HG03575 (cell line): Measurements from ENCODE around the gene CCDC192.
"Not testable (repeated sequence)": the region's sequence is repeated elsewhere in the genome, so short reads cannot be mapped to it uniquely, and the experiment has no call there.

ENCODE experiments used
- ATAC-seq: cut with Tn5 transposase; IDR thresholded peaks from one replicate; pipeline ENCODE4 v1.9.1; 2021; ENCODE audit not compliant: unreplicated experiment, insufficient number of reproducible peaks, low FRiP score; ENCODE audit errors: extremely low read depth

Gene CCDC192

DNA sequence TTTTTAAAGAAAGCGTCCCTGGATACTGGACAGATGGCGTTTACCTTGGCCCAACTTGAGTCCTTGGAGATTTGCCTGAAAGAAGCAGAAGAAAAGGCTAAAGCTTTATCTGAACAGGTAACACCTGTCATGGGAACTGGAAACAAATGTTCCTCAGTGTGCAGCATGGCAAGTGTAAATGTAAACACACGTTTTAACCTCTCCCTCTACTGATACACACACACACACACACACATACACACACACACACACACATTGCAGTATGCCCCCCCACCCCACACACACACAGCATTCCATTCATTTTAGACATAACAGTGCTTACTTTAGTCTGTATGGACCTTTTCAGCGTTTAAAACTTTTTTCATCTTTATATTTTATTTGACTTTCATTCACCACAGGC, 51.1 kb downstream of the CCDC192 start:
- no peak for ATAC-seq

DNA sequence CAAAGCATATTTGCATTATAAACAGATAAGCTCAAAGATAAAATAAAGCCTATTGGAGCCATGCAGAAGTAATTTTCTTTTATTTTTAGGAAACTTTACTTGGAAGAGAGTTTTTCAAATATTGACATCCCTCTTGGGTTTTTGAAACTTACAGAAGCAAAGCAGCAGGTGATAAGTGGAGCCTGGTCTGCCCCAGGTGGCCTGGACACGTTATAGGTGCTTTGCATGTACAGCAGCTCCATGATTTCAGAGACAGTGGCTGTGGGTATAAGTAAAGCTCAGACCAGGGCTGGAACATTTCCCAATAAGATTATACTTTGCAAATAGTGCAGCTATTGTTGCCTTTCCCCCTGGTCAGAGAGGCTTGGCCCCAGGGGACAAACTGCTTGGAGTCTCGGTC, 51.5 kb downstream of the CCDC192 start:
- ATAC-seq = no peak

DNA sequence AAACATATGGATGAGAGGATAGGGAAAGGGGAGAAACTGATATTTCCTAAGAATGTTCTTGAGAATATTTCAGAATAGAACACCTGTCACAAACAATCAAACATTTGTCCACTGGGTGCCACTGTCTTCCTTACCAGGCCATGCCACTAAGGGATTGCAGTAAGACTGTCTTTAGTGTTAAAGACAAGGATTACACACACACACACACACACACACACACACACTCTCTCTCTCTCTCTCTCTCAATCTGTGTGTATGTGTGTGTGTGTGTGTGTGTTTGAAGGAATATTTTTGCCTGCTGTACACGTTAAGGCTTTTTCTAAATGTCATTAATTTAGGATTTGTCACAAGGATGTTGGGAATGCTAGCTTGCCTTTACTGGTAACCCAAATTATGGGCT, 54.4 kb downstream of the CCDC192 start:
- no peak for ATAC-seq

DNA sequence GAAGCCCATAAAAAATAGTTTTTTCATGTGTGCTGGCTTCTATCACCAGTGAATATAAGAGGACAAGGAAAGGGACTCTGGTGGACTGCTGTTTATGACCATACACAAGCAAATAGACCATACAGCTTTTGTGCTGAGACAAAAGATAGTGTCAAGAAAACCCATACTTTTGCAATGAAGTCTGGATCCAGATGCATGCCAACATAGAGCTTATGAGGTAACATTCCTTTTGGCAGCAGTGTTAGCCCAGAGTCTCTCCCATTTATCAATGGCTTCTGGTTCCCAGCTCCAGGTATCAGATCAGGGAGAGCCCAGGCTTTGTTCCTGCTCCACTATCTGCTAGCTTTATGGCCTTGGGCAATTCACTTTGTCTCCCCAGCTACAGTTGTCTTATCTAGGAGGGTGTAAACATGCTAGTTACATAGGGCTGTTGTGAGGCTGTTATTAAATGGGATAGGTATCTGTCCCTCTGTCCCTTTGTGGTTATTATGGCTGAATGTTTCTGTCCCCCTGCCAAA, 55.6 kb downstream of the CCDC192 start:
- ATAC-seq = no peak

DNA sequence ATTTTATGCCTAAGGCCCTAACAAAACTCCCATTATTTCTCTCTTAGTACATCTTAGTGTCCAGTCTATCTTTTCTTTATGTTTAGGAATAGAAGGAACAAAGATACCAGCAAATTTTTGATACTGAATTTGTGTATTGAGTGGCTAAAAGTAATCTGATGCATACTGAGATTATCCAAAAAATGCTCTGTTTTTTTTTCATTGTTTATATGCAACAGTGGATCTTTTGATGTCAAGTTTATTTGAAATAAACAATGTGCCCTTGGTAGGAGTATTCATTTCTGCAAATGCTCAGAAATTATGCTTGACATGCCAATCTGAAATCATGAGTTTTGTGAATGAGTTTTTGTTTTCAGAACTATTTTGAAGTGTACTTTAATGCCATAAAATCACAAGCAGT, 58.7 kb downstream of the CCDC192 start:
- ATAC-seq = no peak

DNA sequence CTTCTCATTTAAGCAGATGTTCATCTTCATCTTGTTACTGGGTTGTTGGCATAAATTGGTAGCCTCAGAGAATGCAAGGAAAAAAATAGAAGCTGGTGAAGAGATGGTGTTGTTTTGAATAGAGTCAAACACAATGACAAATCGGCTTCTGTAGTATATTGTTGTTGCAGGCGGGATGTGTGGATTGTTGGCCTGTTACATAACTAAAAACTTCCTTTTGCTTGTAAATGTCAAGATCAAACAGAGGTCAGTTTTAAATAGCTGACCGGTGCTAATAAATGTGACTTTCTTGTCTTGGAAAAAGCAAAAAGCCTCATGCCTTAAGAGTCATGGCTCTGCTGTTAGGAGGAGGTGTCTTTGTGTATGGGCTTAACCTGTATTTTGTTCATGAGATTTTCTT, 59.2 kb downstream of the CCDC192 start:
- no peak for ATAC-seq

DNA sequence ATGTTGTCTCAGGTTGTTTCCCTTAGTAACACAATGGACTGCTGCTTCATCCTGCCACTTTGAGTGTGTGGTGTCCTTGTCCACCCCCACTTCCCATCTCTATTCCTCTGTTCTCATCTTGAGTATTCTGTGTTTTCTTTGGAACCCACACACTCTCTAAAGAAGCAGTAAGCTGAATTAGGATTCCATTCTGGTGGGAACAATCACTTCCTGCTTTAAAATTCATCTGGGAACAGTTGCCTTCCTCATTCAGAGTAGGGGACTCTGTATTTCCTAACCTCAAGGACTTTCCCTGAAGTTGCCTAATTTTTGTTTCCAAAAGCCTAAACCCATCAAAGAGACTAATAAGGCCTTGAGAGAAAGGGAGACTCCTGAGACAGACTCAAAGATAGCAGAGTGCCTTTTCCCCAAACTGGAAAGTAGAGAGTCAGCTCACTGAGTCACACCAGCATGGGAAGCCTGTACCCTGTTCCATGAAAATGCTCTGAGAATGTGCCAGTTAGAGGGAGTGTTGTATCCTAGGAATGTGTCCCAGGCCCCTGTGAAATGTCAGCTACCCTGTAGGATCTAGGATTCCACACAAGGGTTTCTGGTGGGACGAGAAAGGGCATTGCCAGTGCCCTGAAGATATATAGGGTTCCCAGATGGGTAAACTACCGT, 63.6 kb downstream of the CCDC192 start:
- no peak for ATAC-seq

DNA sequence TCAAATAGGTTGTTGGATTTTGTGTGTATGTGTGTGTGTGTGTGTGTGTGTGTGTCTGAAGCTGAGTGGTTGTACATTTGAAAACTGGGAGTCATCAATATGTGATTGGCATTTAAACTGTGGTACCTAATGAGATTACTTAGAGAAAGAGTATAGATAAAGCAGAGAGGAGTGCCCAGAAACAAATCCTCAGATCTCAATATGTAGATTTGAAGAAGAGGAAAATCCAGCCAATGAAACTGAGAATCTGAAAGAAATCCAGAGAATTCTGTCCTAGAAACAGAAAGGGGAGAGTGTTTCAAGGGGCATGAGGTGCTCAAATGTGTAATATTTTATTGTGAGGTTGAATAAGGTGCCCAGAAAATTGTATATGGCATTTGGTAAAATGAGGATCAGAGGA, 66.2 kb downstream of the CCDC192 start:
- no peak for ATAC-seq

DNA sequence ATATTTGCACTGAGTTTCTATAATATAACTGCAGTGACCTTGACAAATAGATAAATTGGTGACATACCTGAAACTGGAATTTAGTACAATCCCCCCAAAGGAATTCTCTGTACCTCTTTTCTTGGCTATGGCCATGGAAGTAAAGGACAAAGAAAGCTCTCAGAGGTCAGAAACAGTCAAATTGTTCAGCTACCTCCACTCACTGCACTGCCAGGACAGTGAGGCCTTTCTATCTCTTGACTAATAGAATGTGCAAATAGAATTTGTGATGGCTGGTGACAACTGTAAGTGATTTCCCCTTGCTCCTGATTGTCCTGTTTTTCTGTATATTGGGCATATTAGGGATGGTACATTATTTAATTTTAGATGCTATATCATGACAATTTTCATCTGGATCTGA, 67.1 kb downstream of the CCDC192 start:
- ATAC-seq = no peak

DNA sequence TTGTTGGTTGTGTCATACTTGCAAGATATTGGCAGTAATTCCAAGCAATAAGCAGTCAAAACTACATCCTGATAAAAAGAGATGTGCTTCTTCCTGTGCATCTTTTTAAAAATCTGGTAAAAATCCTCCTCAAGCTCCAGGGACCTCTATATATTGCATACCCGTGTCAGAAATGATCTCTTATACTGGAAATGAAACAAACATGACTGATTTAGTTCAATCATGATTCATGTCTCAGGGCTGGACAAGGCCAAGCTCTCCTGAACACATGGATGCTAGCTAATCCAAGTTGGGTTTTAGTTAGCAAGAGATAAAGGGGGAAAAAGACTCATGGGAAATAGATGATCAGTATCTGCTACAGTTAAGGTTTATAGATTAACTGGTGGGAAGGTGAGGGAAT, 69.3 kb downstream of the CCDC192 start:
- no peak for ATAC-seq

DNA sequence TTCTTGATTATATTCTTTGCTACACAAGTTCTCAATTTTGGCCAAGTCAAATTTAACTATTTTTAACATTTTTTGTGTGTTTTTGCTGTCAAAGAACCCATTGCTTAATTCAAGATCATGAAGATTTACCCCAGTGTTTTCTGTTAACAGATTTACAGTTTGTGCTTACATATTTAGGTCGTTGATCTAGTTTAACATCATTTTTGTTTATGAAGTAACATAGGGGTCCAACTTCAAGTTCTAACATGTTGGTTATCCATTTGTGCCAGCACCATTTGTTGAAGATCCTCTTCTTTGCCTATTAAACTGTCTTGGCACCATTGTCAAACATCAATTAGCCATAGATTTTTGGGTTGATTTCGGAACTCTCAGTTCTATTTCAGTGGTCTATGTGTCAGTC, 71.0 kb downstream of the CCDC192 start:
- no peak for ATAC-seq

DNA sequence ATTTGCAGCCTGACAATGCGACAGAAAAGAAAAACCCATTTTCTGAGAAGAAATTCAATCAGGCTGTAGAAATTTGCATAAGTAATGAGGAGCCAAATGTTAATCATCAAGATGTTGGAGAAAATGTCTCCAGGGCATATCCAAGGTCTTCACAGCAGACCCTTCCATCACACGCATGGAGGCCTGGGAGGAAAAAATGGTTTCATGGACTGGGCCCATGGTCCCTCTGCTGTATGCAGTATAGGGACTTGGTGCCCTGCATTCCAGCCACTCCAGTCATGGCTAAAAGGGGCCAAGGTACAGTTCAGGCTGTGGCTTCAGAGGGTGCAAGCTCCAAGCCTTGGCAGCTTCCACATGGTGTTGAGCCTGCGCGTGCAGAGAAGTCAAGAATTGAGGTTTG, 73.3 kb downstream of the CCDC192 start:
- no peak for ATAC-seq

DNA sequence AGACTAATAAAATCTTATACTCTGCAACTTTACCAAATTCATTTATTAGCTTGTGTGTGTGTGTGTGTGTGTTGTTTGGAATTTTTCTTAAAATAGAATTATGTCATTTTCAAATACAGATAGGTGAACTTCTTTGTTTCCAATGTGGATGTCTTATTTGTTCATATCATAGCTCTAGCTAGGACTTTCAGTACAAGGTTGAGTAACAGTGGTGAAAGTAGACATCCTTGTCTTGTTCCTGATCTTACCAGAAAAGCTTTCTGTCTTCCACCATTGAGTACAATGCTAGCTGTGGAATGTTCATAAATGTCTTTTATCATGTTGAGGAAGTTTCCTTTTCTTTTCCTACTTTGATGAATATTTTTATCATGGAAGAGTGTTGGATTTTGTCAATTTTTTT, 74.8 kb downstream of the CCDC192 start:
- no peak for ATAC-seq

DNA sequence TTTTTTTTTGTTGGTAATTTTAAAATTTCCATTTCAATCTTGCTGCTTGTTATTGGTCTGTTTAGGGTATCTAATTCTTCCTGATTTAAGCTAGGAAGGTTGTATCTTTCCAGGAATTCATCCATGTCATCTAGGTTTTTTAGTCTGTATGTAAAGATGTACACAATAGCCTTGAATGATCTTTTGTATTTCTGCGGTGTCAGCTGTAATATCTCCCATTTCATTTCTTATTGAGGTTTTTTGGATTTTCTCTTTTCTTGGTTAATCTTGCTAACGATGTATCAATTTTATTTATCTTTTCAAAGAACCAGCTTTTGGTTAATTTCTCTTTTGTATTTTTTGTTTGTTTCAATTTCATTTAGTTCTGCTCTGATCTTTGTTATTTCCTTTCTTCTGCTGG, 79.3 kb downstream of the CCDC192 start:
- ATAC-seq = not testable (repeated sequence)

DNA sequence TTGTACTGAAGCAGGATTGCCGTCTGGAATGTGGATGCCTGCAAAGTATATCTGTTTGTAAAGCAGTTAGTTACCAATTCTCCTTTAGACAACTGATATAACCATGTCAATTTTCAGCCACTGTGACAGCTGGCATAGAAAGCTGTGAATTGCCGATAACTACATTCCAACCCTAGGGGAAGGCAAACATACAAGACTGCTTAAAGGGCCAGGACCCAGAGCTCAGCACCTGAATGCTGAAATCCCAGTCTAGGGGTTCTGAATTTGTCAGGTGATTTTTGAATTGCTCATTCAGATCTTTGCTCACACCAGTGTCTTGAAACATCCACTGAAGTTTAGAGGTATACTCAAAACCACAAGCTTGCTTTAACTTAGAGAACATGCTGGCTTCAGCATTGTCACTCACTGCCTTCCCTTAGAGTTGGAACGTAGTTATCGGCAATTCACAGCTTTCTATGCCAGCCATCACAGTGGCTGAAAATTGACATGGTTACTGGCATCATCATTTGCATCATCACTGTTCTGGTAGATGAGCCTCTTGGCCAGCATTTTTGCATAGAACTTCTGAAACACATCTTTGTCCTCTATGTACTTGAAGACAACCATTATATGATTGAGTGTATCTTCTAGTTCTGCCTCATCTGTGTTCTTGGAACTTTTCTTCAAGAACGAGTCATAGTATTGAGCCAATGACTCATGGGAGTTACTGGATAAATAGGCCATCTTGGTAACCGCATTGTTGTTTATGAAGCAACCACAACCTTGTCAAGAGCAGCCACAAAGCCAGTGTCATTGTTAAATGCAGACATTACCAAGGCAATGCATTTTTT, 82.1 kb downstream of the CCDC192 start:
- ATAC-seq = peak; percentile 73

DNA sequence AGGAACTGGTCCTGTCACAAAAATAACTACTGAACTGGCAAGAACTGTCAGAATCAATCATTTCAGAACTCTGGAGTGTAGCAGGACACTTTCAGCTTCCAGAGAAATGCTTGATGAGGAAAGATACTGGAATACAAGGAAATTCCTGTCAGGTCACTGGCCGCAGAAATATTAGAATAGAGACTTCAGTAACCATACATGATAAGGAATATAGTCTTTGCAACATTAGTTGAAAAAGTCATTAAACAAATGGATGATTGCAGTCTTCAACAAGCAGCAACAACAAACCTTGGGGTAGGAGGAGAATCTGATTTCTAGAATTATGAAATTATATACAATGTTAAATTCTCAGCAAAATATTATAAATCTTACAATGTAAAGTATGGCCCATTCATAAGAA, 88.2 kb downstream of the CCDC192 start:
- no peak for ATAC-seq

DNA sequence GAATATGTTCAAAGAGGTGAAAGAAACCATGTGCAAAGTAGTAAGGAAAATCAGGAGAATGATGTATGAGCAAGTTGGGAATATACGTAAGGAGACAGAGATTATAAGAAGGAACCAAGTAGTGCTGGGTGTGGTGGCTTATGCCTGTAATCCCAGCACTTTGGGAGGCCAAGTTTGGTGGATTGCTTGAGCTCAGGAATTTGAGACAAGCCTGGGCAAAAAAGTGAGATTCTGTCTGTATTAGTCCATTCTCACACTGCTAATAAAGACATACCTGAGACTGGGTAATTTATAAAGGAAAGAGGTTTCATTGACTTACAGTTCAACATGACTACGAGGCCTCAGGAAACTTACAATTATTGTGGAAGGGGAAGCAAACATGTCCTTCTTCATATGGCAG, 88.7 kb downstream of the CCDC192 start:
- ATAC-seq = not testable (repeated sequence)

DNA sequence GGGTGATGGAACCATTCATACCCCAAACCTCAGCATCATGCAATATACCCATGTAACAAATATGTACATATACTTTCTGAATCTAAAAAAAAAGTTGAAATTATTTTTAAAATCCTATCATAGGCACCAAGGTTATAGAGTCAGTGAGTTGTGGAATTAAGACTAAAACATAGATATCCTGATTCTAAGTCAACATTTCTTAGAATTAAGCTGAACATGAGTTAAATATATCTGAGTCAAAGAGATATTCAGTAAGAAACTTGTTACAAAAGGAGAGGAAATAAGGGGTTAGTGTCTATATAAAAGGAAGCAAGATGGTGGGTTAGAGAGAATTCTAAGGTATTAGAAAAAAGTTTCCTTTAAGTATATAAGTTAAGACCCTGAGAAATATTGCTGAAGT, 89.9 kb downstream of the CCDC192 start:
- no peak for ATAC-seq

DNA sequence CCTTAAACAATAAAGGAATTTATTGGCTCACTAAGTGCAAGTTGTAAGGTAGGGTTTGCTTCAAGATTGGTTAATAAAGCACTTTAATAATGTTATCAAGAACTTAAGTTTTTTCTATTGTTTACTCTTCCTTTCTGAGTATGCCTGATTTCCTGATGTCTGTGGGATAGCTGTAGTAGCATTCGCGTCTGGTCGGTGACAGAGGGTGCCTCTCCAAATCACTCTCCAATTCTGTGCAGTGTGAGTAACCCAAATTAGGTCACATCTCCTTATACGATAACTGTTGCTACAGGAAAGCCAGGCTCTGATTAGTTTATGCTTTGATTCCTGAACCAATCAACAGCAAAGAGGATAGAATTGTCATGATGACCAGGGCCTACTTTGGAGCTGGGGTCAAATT, 90.7 kb downstream of the CCDC192 start:
- ATAC-seq = no peak

DNA sequence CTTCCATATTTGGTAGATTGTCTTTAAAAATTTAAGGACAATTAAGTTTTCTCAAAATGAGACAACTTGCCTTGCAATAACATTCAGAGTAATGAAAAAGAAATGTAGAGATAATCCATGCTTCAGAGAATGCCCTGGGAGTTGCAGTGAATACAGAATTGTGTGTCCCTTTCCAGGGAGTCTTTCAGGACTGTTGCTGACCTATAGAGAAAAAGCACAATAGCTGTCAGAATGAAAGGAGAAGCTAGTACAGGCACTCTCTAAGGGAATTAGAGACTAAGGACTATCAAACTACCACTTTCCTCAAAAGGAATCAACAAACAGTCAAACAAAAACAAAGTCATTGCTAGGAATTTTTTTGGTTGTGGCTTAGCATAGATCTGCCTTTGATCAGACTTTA, 93.0 kb downstream of the CCDC192 start:
- no peak for ATAC-seq
